ENCODE data around the gene KIFAP3. TPM values are rescaled to one million over a fixed set of nuclear protein-coding genes. Genes with fewer than 3 reads are reported as not detected.
A peak's percentile ranks its signal among the peaks of the same experiment; 100 is the strongest.

The KIFAP3 gene
- total RNA-seq, 2 experiments from 2014 or later, result 10.5 to 12.5 TPM

GRCh38 chr1:169892176-169892926 lies 182.1 kb downstream of the KIFAP3 start:
- TF ChIP-seq EZH2phosphoT487 (IDR thresholded peaks at IDR 0.05; ENCODE audit: borderline replicate concordance, low read depth, low read length), result no peak
- TF ChIP-seq, protein P1, sequence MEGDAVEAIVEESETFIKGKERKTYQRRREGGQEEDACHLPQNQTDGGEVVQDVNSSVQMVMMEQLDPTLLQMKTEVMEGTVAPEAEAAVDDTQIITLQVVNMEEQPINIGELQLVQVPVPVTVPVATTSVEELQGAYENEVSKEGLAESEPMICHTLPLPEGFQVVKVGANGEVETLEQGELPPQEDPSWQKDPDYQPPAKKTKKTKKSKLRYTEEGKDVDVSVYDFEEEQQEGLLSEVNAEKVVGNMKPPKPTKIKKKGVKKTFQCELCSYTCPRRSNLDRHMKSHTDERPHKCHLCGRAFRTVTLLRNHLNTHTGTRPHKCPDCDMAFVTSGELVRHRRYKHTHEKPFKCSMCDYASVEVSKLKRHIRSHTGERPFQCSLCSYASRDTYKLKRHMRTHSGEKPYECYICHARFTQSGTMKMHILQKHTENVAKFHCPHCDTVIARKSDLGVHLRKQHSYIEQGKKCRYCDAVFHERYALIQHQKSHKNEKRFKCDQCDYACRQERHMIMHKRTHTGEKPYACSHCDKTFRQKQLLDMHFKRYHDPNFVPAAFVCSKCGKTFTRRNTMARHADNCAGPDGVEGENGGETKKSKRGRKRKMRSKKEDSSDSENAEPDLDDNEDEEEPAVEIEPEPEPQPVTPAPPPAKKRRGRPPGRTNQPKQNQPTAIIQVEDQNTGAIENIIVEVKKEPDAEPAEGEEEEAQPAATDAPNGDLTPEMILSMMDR (conservative IDR thresholded peaks at IDR 0.05; ENCODE audit: low read length), result no peak
- POLR2A ChIA-PET, result interaction anchor here (1.2 to 2.8 kb wide), 9 partner anchors 10 to 198 kb away, joined by 3 to 24 read pairs (median 5); partner anchors contain the start of genes KIFAP3 and METTL18
- no peaks in the 10 kb centered on the region for H4K20me1 ChIP-seq (ENCODE audit: insufficient read depth, low read length)
- H3K4me1 ChIP-seq (ENCODE audit: insufficient read depth, low read length, poor library complexity, severe bottlenecking), result peaks cover 27% of the 10 kb centered on the region
- peak overlapping the region; percentile 87 for H3K4me2 ChIP-seq (ENCODE audit: low read length)
- H3K4me3 ChIP-seq (ENCODE audit: low read depth, low read length, poor library complexity, severe bottlenecking), result peak overlapping the region; percentile 81
- intact Hi-C loops (cut with micrococcal nuclease; ENCODE audit: unreplicated experiment), result loop anchor here (5.0 kb wide), 3 partner anchors 195 to 785 kb away; partner anchors contain the start of genes ATP1B1 and GORAB
- peak overlapping the region; percentile 70; the same call in 1 of the 2 replicates for H2AFZ ChIP-seq (ENCODE audit: low read length)
- H3K9me2 ChIP-seq (ENCODE audit: insufficient read depth, low read length), result no peaks in the 10 kb centered on the region
- peaks cover 6% of the 10 kb centered on the region for H3K36me3 ChIP-seq (ENCODE audit: insufficient read depth, low read length)
- TSS peak; percentile 60 for BruUV-seq (replicated peaks)
- peaks cover 16% of the 10 kb centered on the region; the same call in 1 of the 2 replicates for H3K79me2 ChIP-seq (ENCODE audit: insufficient read depth, low read depth, low read length)
- DNase-seq (ENCODE audit: low spot score), result no peak
- no peak overlapping the region for H3K27ac ChIP-seq (ENCODE audit: low read depth, low read length, poor library complexity, severe bottlenecking)
- CTCF ChIA-PET (ENCODE audit: unreplicated experiment), result no interaction called here
- H3K9me3 ChIP-seq (ENCODE audit: low read length), result no peaks in the 10 kb centered on the region

DNA sequence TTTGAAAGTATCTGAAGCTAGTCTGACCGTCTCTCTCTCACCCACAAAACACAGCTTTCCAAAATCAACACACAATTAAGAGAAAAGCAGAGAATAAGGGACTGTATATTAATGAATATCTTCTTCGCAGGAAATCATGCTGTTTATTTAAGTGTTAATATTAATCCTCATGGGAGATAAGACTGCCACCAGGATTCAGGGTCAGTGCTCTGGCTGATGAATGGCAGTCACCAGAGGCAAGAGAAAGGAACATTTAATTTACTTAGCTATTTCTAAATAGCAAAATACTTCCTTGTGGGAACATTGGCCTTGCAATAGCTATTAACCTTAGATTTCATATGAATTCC lies 183.0 kb downstream of the KIFAP3 start:
- ChIA-PET POLR2A (interaction anchor here (0.6 to 2.2 kb wide), 6 partner anchors 26 to 525 kb away, joined by 3 to 7 read pairs (median 4); partner anchors contain the start of gene KIFAP3), CTCF (ENCODE audit: unreplicated experiment) (no interaction called here)
- BruUV-seq (replicated peaks), result no TSS peak
- Histone ChIP-seq H3K4me2 (ENCODE audit: low read length) (peak overlapping the region; percentile 87), H3K36me3 (ENCODE audit: insufficient read depth, low read length) (peaks cover 13% of the 10 kb centered on the region), H3K4me3 (ENCODE audit: low read depth, low read length, poor library complexity, severe bottlenecking) (peak overlapping the region; percentile 29), H3K9me3 (ENCODE audit: low read length) (no peaks in the 10 kb centered on the region), H3K27ac (ENCODE audit: low read depth, low read length, poor library complexity, severe bottlenecking) (no peak overlapping the region), H3K79me2 (ENCODE audit: insufficient read depth, low read depth, low read length) (peaks cover 16% of the 10 kb centered on the region; the same call in 1 of the 2 replicates), H3K9me2 (ENCODE audit: insufficient read depth, low read length) (no peaks in the 10 kb centered on the region), H3K4me1 (ENCODE audit: insufficient read depth, low read length, poor library complexity, severe bottlenecking) (peaks cover 27% of the 10 kb centered on the region), H2AFZ (ENCODE audit: low read length) (peak overlapping the region; percentile 15; the same call in 1 of the 2 replicates), H4K20me1 (ENCODE audit: insufficient read depth, low read length) (no peaks in the 10 kb centered on the region)
- DNase-seq (ENCODE audit: low spot score), result no peak
- TF ChIP-seq, protein P1 (conservative IDR thresholded peaks at IDR 0.05; ENCODE audit: low read length), result no peak
- no peak for TF ChIP-seq EZH2phosphoT487 (IDR thresholded peaks at IDR 0.05; ENCODE audit: borderline replicate concordance, low read depth, low read length)
- intact Hi-C loops (cut with micrococcal nuclease; ENCODE audit: unreplicated experiment), result loop anchor here (5.0 kb wide), 3 partner anchors 194 to 784 kb away; partner anchors contain the start of genes ATP1B1 and GORAB

Data from OCI-LY7 (cell line).